HEK293 (cell line): Measurements from ENCODE around the gene SSH3.

ENCODE experiments used
- CTCF ChIA-PET: fragments of 350-600 bp; formaldehyde crosslinking; extraction: SDS; loops from one replicate; lab custom pipeline; 2021; ENCODE audit warnings: antibody characterized with exemption; lab: Yijun Ruan, JAX
- POLR2A ChIA-PET: fragments of 300-600 bp; formaldehyde crosslinking; extraction: SDS; loops from one replicate; lab custom pipeline; 2020; ENCODE audit warnings: antibody characterized with exemption, inconsistent platforms; lab: Yijun Ruan, JAX
- H3K27ac ChIP-seq: fragments of 200-500 bp; sonication (Bioruptor generic); 2 replicates; pipeline ENCODE4 v1.5.1; 2014; ENCODE audit warnings: low read depth, low read length, control low read depth, inconsistent platforms; ENCODE audit errors: extremely low read depth
- H3K36me3 ChIP-seq, 2 experiments: fragments of 200-500 bp in 1 of 2; sonication (Bioruptor generic) in 1 of 2; 1 replicate in 1 of 2; 2 replicates in 1 of 2; pipeline ENCODE4 v1.5.1; 2014 to 2017; ENCODE audit warnings: inconsistent platforms in 2 of 2, low read length in 2 of 2; ENCODE audit not compliant: control insufficient read depth in 2 of 2, insufficient read depth in 1 of 2
- H3K4me1 ChIP-seq: fragments of 200-500 bp; sonication (Bioruptor generic); 2 replicates; pipeline ENCODE4 v1.5.1; 2014; ENCODE audit warnings: mild to moderate bottlenecking, low read length, inconsistent platforms; ENCODE audit not compliant: control insufficient read depth, insufficient read depth
- H3K4me3 ChIP-seq: 2 replicates; pipeline ENCODE4 v1.5.1; 2011; ENCODE audit warnings: low read depth, mild to moderate bottlenecking, control low read depth, low read length, moderate library complexity
- H3K9me3 ChIP-seq: fragments of 200-500 bp; sonication (Bioruptor generic); 2 replicates; pipeline ENCODE4 v1.5.1; 2014; ENCODE audit warnings: low read depth, low read length, inconsistent platforms; ENCODE audit not compliant: control insufficient read depth, insufficient read depth
- HIC1 ChIP-seq: fragments of 450-650 bp; formaldehyde crosslinking; IDR thresholded peaks from 2 replicates; pipeline ENCODE4 v1.5.1; 2016; ENCODE audit warnings: missing biosample characterization, missing genetic modification characterization
- KLF7 ChIP-seq: fragments of 450-650 bp; formaldehyde crosslinking; IDR thresholded peaks from 2 replicates; pipeline ENCODE4 v1.5.1; 2016; ENCODE audit warnings: missing biosample characterization, missing genetic modification characterization, borderline replicate concordance
- RBAK ChIP-seq: fragments of 450-650 bp; formaldehyde crosslinking; IDR thresholded peaks from 2 replicates; pipeline ENCODE4 v1.5.1; 2016; ENCODE audit warnings: missing biosample characterization, missing genetic modification characterization
- YY2 ChIP-seq: fragments of 450-650 bp; formaldehyde crosslinking; IDR thresholded peaks from 2 replicates; pipeline ENCODE4 v1.5.1; 2016; ENCODE audit warnings: missing biosample characterization, missing genetic modification characterization
- ZBTB10 ChIP-seq: fragments of 450-650 bp; formaldehyde crosslinking; IDR thresholded peaks from 2 replicates; pipeline ENCODE4 v1.5.1; 2016; ENCODE audit warnings: missing biosample characterization, missing genetic modification characterization
- ZBTB26 ChIP-seq: fragments of 450-650 bp; formaldehyde crosslinking; optimal IDR thresholded peaks from 2 replicates; pipeline ENCODE3; 2016; ENCODE audit warnings: missing biosample characterization, mild to moderate bottlenecking, missing genetic modification characterization
- ZBTB48 ChIP-seq: fragments of 450-650 bp; formaldehyde crosslinking; IDR thresholded peaks from 2 replicates; pipeline ENCODE4 v1.5.1; 2016; ENCODE audit warnings: missing biosample characterization, missing genetic modification characterization
- ZBTB7A ChIP-seq: fragments of 450-650 bp; formaldehyde crosslinking; IDR thresholded peaks from 2 replicates; pipeline ENCODE4 v1.5.1; 2016; ENCODE audit warnings: low read depth, missing biosample characterization, missing genetic modification characterization
- ZFP37 ChIP-seq: fragments of 450-650 bp; formaldehyde crosslinking; IDR thresholded peaks from 2 replicates; pipeline ENCODE4 v1.5.1; 2016; ENCODE audit warnings: missing biosample characterization, missing genetic modification characterization
- ZNF146 ChIP-seq: fragments of 450-650 bp; formaldehyde crosslinking; IDR thresholded peaks from 2 replicates; pipeline ENCODE4 v1.5.1; 2016; ENCODE audit warnings: missing biosample characterization, missing genetic modification characterization
- ZNF18 ChIP-seq: fragments of 450-650 bp; formaldehyde crosslinking; IDR thresholded peaks from 2 replicates; pipeline ENCODE4 v1.5.1; 2016; ENCODE audit warnings: missing biosample characterization, missing genetic modification characterization
- ZNF19 ChIP-seq: fragments of 450-650 bp; formaldehyde crosslinking; IDR thresholded peaks from 2 replicates; pipeline ENCODE4; 2016; ENCODE audit warnings: missing biosample characterization, missing genetic modification characterization, low read depth
- ZNF221 ChIP-seq: fragments of 450-650 bp; formaldehyde crosslinking; IDR thresholded peaks from 2 replicates; pipeline ENCODE4 v1.5.1; 2017; ENCODE audit warnings: missing biosample characterization, missing genetic modification characterization, borderline replicate concordance
- ZNF449 ChIP-seq: fragments of 450-650 bp; formaldehyde crosslinking; IDR thresholded peaks from 2 replicates; pipeline ENCODE4 v1.5.1; 2017; ENCODE audit warnings: missing biosample characterization, mild to moderate bottlenecking, missing genetic modification characterization, moderate library complexity
- ZNF664 ChIP-seq: fragments of 450-650 bp; formaldehyde crosslinking; IDR thresholded peaks from 2 replicates; pipeline ENCODE4 v1.5.1; 2016; ENCODE audit warnings: missing biosample characterization, missing genetic modification characterization
- ZNF707 ChIP-seq: fragments of 450-650 bp; formaldehyde crosslinking; IDR thresholded peaks from 2 replicates; pipeline ENCODE4 v1.5.1; 2016; ENCODE audit warnings: missing biosample characterization, missing genetic modification characterization

The SSH3 gene

GRCh38 chr11:67267188-67268080, 35.9 kb upstream of the SSH3 start (continued):
- 0 out of 2 replicates have a peak, but pooled peaks have one; percentile 47 for TF ChIP-seq ZBTB7A (tag by site-specific recombination)
- 0 out of 2 replicates have a peak, but pooled peaks have one; percentile 40 for TF ChIP-seq ZBTB10 (tag by site-specific recombination)
- TF ChIP-seq, all 188 proteins: peak for 6

- CTCF ChIA-PET: interaction anchor here (1.1 to 3.1 kb wide), 4 partner anchors 9 to 89 kb away, joined by 3 to 13 read pairs (median 4); no protein-coding TSS in a partner anchor
- TF ChIP-seq ZFP37 (tag by site-specific recombination) (no peak), HIC1 (tag by site-specific recombination) (no peak), ZNF664 (peak; percentile 88)
- Histone ChIP-seq H3K4me1 (no peaks in the 10 kb centered on the region), H3K27ac (no peak overlapping the region), H3K9me3 (no peaks in the 10 kb centered on the region), H3K36me3 (peaks cover 0 to 51% of the 10 kb centered on the region in 2 experiments; a peak in 1 of 3 replicates), H3K4me3 (no peak overlapping the region)
- POLR2A ChIA-PET: interaction anchor here (0.9 to 1.0 kb wide), 3 partner anchors 21 to 49 kb away, joined by 3 read pairs; partner anchors contain the start of gene ANKRD13D
These were observed 35.0 kb upstream of the SSH3 start for GRCh38 chr11:67268081-67268961.

- no peak overlapping the region for H3K27ac ChIP-seq
- ChIA-PET CTCF (interaction anchor here (0.7 to 3.1 kb wide), 2 partner anchors 49 to 87 kb away, joined by 6 to 13 read pairs; no protein-coding TSS in a partner anchor), POLR2A (interaction anchor here (0.6 kb wide), 1 partner anchor 74 kb away, joined by 3 read pairs; no protein-coding TSS in a partner anchor)
- H3K4me1 ChIP-seq: no peaks in the 10 kb centered on the region
- no peaks in the 10 kb centered on the region for H3K9me3 ChIP-seq
- peaks cover 0 to 51% of the 10 kb centered on the region in 2 experiments; a peak in 1 of 3 replicates for H3K36me3 ChIP-seq
- H3K4me3 ChIP-seq: no peak overlapping the region
- TF ChIP-seq ZNF707 (tag by site-specific recombination) (no peak), ZBTB7A (tag by site-specific recombination) (no peak), RBAK (no peak), ZBTB48 (tag by site-specific recombination) (no peak), ZNF146 (tag by site-specific recombination) (no peak), KLF7 (tag by site-specific recombination) (no peak), ZNF664 (no peak), ZNF221 (tag by site-specific recombination) (no peak), ZNF19 (no peak), ZBTB26 (no peak), HIC1 (tag by site-specific recombination) (no peak), YY2 (tag by site-specific recombination) (no peak), ZNF18 (tag by site-specific recombination) (no peak), ZNF449 (no peak)
These were observed 34.4 kb upstream of the SSH3 start for GRCh38 chr11:67268962-67269268.
